ENCODE measurements around the gene TRIM49B.
"Not testable (repeated sequence)": the region's sequence is repeated elsewhere in the genome, so short reads cannot be mapped to it uniquely, and the experiment has no call there.

TRIM49B gene

GRCh38 chr11:49028523-49028922 lies at the start of gene TRIM49B:
TSS of gene TRIM49B (plus strand) at chr11:49028823. CDS start at chr11:49031600, 2,777 bp downstream.
- not testable (repeated sequence) for DNase-seq

- not testable (repeated sequence) for DNase-seq
These were observed 44.8 kb upstream of the TRIM49B start, which contains the start of gene TRIM51G for GRCh38 chr11:48983785-48984184. TSS of gene TRIM51G (minus strand) at chr11:48983885. CDS start at chr11:48981695, 2,190 bp downstream.

DNA sequence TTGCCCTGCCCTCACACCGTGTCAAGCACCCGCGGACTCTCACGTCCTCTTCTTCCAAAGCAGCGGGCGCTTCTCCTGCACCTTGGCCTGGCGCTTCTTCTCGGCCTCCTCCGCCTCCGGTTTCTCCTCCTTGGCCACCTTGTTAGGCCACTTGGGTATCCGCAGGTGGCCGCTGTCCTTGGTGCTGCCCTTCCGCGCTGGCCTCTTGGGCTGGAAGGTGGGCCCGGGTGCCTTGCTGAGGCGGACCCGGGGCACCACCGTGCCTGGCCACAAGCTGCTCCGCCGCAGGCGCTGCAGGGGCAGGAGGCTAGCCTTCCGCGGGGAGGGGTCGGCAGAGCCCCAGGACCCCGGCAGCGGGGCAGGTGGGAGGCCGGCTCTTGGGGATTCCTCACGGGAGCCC lies 19.6 kb downstream of the TRIM49B start:
- not testable (repeated sequence) for DNase-seq

GRCh38 chr11:49049821-49050220 lies 21.2 kb downstream of the TRIM49B start:
- not testable (repeated sequence) for DNase-seq

GRCh38 chr11:49059012-49059411 lies 30.4 kb downstream of the TRIM49B start, which contains the start of gene TRIM64C:
TSS of gene TRIM64C (minus strand) at chr11:49059112. CDS start at chr11:49059112, 0 bp downstream.
- not testable (repeated sequence) for DNase-seq

DNA sequence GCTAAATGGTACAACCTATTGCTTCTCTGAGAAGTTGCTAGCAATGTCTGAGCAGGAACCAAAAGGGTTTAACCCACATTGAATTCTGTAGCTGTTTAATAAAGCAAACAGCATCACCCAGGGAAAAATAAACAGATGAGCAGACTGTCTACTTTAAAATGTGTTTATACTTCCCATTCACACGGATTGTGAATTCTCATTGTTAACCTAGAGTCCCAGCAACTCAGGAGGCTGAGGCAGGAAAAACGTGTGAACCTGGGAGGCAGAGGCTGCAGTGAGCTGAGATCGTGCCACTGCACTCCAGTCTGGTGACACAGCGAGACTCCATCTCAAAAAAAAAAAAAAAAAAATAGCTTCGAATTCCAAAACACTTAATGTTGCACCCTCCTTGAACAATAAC lies 41.3 kb downstream of the TRIM49B start:
- not testable (repeated sequence) for DNase-seq
